Endothelial cell of umbilical vein (primary cell): Measurements from ENCODE around the gene RSPO3. TPM values are rescaled to one million over a fixed set of nuclear protein-coding genes. Genes with fewer than 3 reads are reported as not detected.

Source experiments
- BruUV-seq: library from RNA; stranded (reverse); fragments of 400-500 nt; replicated peaks from 2 replicates; lab custom pipeline; 2021; lab: Mats Ljungman, UMichigan
- CTCF ChIA-PET: fragments of 300-600, 350-600 bp; sonication (Branson Sonifier 250); formaldehyde crosslinking; loops from one replicate; lab custom pipeline; 2021; ENCODE audit warnings: antibody characterized with exemption, inconsistent platforms; lab: Charles Lee
- POLR2A ChIA-PET: fragments of 300-600, 350-600 bp; sonication (Branson Sonifier 250); formaldehyde crosslinking; loops from one replicate; lab custom pipeline; 2021; ENCODE audit warnings: antibody characterized with exemption, inconsistent platforms; lab: Charles Lee
- DNase-seq: peaks from one replicate; pipeline ENCODE4 v3.0.0-alpha.2; 2011; ENCODE audit warnings: low read depth, low spot score
- FAIRE-seq: peaks from 2 replicates; lab custom pipeline; 2011; peaks lifted over from hg19 to GRCh38; lab: Jason Lieb, UNC
- H2AFZ ChIP-seq: 2 replicates; pipeline ENCODE4 v1.6.0; 2012; ENCODE audit warnings: low read depth, low read length, control low read depth, inconsistent platforms
- H3K27ac ChIP-seq: 2 replicates; pipeline ENCODE4 v1.5.1; 2011; ENCODE audit warnings: low read depth, mild to moderate bottlenecking, control low read depth, low read length, moderate library complexity; ENCODE audit not compliant: insufficient read depth
- H3K27me3 ChIP-seq, 2 experiments: 2 replicates each; pipeline versions ENCODE4 v1.6.0 to v1.6.1; 2011; ENCODE audit warnings: low read length in 2 of 2, mixed read lengths in 1 of 2; ENCODE audit not compliant: control insufficient read depth in 2 of 2, insufficient read depth in 2 of 2
- H3K36me3 ChIP-seq, 2 experiments: 2 replicates in 1 of 2; 3 replicates in 1 of 2; pipeline ENCODE4 v1.5.1; 2011; ENCODE audit warnings: low read length in 2 of 2, mild to moderate bottlenecking in 1 of 2, moderate library complexity in 1 of 2; ENCODE audit not compliant: control insufficient read depth in 2 of 2, insufficient read depth in 2 of 2; ENCODE audit errors: extremely low read depth in 1 of 2
- H3K4me1 ChIP-seq: 3 replicates; pipeline ENCODE4 v1.5.1; 2011; ENCODE audit warnings: mild to moderate bottlenecking, low read length; ENCODE audit not compliant: control insufficient read depth, insufficient read depth; ENCODE audit errors: extremely low read depth
- H3K4me2 ChIP-seq: 2 replicates; pipeline ENCODE4 v1.6.1; 2011; ENCODE audit warnings: low read length, control low read depth, mixed read lengths; ENCODE audit not compliant: insufficient read depth
- H3K4me3 ChIP-seq, 3 experiments: fragments of 200-600 bp in 1 of 3; sonication (generic), shearing (Covaris generic) in 1 of 3; replicated peaks in 1 of 3; 2 replicates each; pipeline ENCODE4 v1.5.1; 2011 to 2016; ENCODE audit warnings: control low read depth in 3 of 3, low read length in 3 of 3, mild to moderate bottlenecking in 2 of 3, inconsistent platforms in 1 of 3, low read depth in 1 of 3, moderate library complexity in 1 of 3; ENCODE audit not compliant: insufficient read depth in 1 of 3
- H3K79me2 ChIP-seq: 2 replicates; pipeline ENCODE4 v1.6.0; 2012; ENCODE audit warnings: low read length, inconsistent platforms; ENCODE audit not compliant: control insufficient read depth, insufficient read depth
- H3K9ac ChIP-seq: replicated peaks from 2 replicates; pipeline ENCODE3; 2011; ENCODE audit warnings: low read length, control low read depth; ENCODE audit not compliant: insufficient read depth; ENCODE audit errors: extremely low read depth
- H3K9me1 ChIP-seq: replicated peaks from 3 replicates; pipeline ENCODE4 v1.6.0; 2011; ENCODE audit warnings: mild to moderate bottlenecking, low read length; ENCODE audit not compliant: control insufficient read depth, insufficient read depth; ENCODE audit errors: extremely low read depth
- H3K9me3 ChIP-seq: replicated peaks from 2 replicates; pipeline ENCODE4 v1.5.1; 2012; ENCODE audit warnings: low read length, inconsistent platforms; ENCODE audit not compliant: control insufficient read depth, insufficient read depth
- H4K20me1 ChIP-seq: replicated peaks from 2 replicates; pipeline ENCODE3; 2011; ENCODE audit warnings: mild to moderate bottlenecking, low read length; ENCODE audit not compliant: control insufficient read depth, insufficient read depth; ENCODE audit errors: extremely low read depth
- CTCF ChIP-seq, 2 donors: IDR thresholded peaks; 1 replicate in 1 of 2; 2 replicates in 1 of 2; pipeline ENCODE4 v1.5.1; 2011; ENCODE audit warnings: low read length in 2 of 2, mild to moderate bottlenecking in 2 of 2, moderate library complexity in 2 of 2, control low read depth in 1 of 2, inconsistent platforms in 1 of 2, low read depth in 1 of 2; ENCODE audit not compliant: insufficient read depth in 1 of 2; ENCODE audit errors: extremely low read depth in 1 of 2
- EZH2 ChIP-seq: IDR thresholded peaks from 2 replicates; pipeline ENCODE4 v1.6.1; 2012; ENCODE audit warnings: borderline replicate concordance, low read depth, mild to moderate bottlenecking, moderate library complexity, low read length, inconsistent platforms; ENCODE audit not compliant: severe bottlenecking
- FOS ChIP-seq: IDR thresholded peaks from 2 replicates; pipeline ENCODE4 v1.6.1; 2011; ENCODE audit warnings: mild to moderate bottlenecking, low read length, moderate library complexity, borderline replicate concordance; ENCODE audit not compliant: insufficient read depth
- GATA2 ChIP-seq: IDR thresholded peaks from 2 replicates; pipeline ENCODE4 v1.7.0; 2011; ENCODE audit warnings: low read depth, mild to moderate bottlenecking, moderate library complexity, mixed read lengths, low read length; ENCODE audit not compliant: insufficient read length, insufficient read depth
- JUN ChIP-seq: IDR thresholded peaks from 2 replicates; pipeline ENCODE4 v1.6.1; 2011; ENCODE audit warnings: borderline replicate concordance, low read depth; ENCODE audit not compliant: insufficient read length, insufficient read depth
- MAX ChIP-seq: IDR thresholded peaks from 2 replicates; pipeline ENCODE4 v1.6.1; 2011; ENCODE audit not compliant: insufficient read depth, insufficient read length
- MYC ChIP-seq: IDR thresholded peaks from one replicate; pipeline ENCODE4 v1.6.1; 2011; ENCODE audit warnings: mild to moderate bottlenecking, low read depth, low read length
- POLR2A ChIP-seq: IDR thresholded peaks from 2 replicates; pipeline ENCODE4 v1.6.1; 2012; ENCODE audit warnings: low read depth, mild to moderate bottlenecking, control low read depth, low read length
- POLR2AphosphoS5 ChIP-seq: IDR thresholded peaks from 2 replicates; pipeline ENCODE4 v1.6.1; 2012; ENCODE audit warnings: low read depth, mild to moderate bottlenecking, control low read depth, low read length, moderate library complexity; ENCODE audit not compliant: insufficient read depth
- dilution Hi-C: fragments of 300-500 bp; cut with MboI; formaldehyde crosslinking; loops from one replicate; pipeline ENCODE4 v1.15.0; 2019; ENCODE audit warnings: low sequenced_read_pairs; ENCODE audit not compliant: extremely low pct_ligation_motif_present
- intact Hi-C: fragments of 100-400 bp; cut with micrococcal nuclease; formaldehyde crosslinking; loops from one replicate; pipeline ENCODE4 v1.10.0; 2022
- polyA plus RNA-seq, 4 experiments: library from polyadenylated mRNA; depleted of rRNA in 3 of 4; stranded (reverse) in 3 of 4; unstranded in 1 of 4; fragments of >200 nt; gene quantifications; 2 replicates each; pipeline versions ENCODE4 v1.2.1 to v1.2.3, GENCODE V29; 2011 to 2012; ENCODE audit warnings: missing spikeins in 1 of 4
- total RNA-seq: library from RNA; stranded (reverse); gene quantifications from 2 replicates; pipeline ENCODE4 v1.2.3, GENCODE V29; 2021

Gene RSPO3
- total and polyA plus RNA-seq, 2 donors (not counting 3 experiments of a cell fraction or from before 2014, with no cell fraction given), result 1.8 to 11.1 TPM

GRCh38 chr6:127198549-127198948 is 80.1 kb downstream of the RSPO3 start:
- ChIA-PET CTCF (interaction anchor here (0.9 to 1.2 kb wide), 2 partner anchors 8 to 68 kb away, joined by 3 read pairs; partner anchors contain the start of gene RNF146), POLR2A (no interaction called here)
- no peaks in the 10 kb centered on the region for H3K4me1 ChIP-seq
- H2AFZ ChIP-seq, result no peak overlapping the region
- DNase-seq, result no peak
- no peak overlapping the region for H3K4me2 ChIP-seq
- H3K9me3 ChIP-seq, result no peaks in the 10 kb centered on the region
- no peaks in the 10 kb centered on the region for H4K20me1 ChIP-seq
- no TSS peak for BruUV-seq
- TF ChIP-seq POLR2A (no peak), FOS (no peak), EZH2 (no peak), POLR2AphosphoS5 (no peak), MYC (no peak)
- dilution Hi-C loops (no loop called here), intact Hi-C loops (no loop called here)
- H3K36me3 ChIP-seq, result no peaks in the 10 kb centered on the region
- H3K4me3 ChIP-seq, result no peak overlapping the region
- no peak for FAIRE-seq
- no peaks in the 10 kb centered on the region for H3K27me3 ChIP-seq
- H3K9me1 ChIP-seq, result no peaks in the 10 kb centered on the region
- H3K9ac ChIP-seq, result no peak overlapping the region
- H3K27ac ChIP-seq, result no peak overlapping the region
- H3K79me2 ChIP-seq, result no peaks in the 10 kb centered on the region

GRCh38 chr6:127199470-127199869 is 81.0 kb downstream of the RSPO3 start:
- H3K36me3 ChIP-seq, result no peaks in the 10 kb centered on the region
- no peak overlapping the region for H3K4me3 ChIP-seq
- no peaks in the 10 kb centered on the region for H4K20me1 ChIP-seq
- DNase-seq (no peak), FAIRE-seq (no peak)
- no peaks in the 10 kb centered on the region for H3K4me1 ChIP-seq
- no peak overlapping the region for H3K9ac ChIP-seq
- no peak overlapping the region for H3K4me2 ChIP-seq
- no peak for TF ChIP-seq FOS
- no peak for TF ChIP-seq POLR2AphosphoS5
- TF ChIP-seq GATA2, result no peak
- no peak for TF ChIP-seq EZH2
- TF ChIP-seq CTCF (IDR thresholded peaks at IDR 0.05; ENCODE audit: extremely low read depth in 1 of 2, insufficient read depth in 1 of 2, low read depth in 1 of 2, low read length in 2 of 2), result no peak
- no peak for TF ChIP-seq JUN
- TF ChIP-seq MAX, result no peak
- no peak for TF ChIP-seq MYC
- TF ChIP-seq POLR2A, result no peak
- no TSS peak for BruUV-seq
- no peaks in the 10 kb centered on the region for H3K9me3 ChIP-seq
- H2AFZ ChIP-seq, result no peak overlapping the region
- dilution Hi-C loops, result no loop called here
- intact Hi-C loops, result no loop called here
- CTCF ChIA-PET, result interaction anchor here (0.9 to 1.2 kb wide), 2 partner anchors 9 to 67 kb away, joined by 3 read pairs; partner anchors contain the start of gene RNF146
- H3K79me2 ChIP-seq, result no peaks in the 10 kb centered on the region
- no peaks in the 10 kb centered on the region for H3K9me1 ChIP-seq
- POLR2A ChIA-PET, result no interaction called here
- no peak overlapping the region for H3K27ac ChIP-seq
- H3K27me3 ChIP-seq, result no peaks in the 10 kb centered on the region
